ENCODE results near the gene DUOX1. TPM values are rescaled to one million over a fixed set of nuclear protein-coding genes. Genes with fewer than 3 reads are reported as not detected.

DUOX1 gene
- polyA plus RNA-seq, 1 donor (not counting 4 experiments of a cell fraction or from before 2014, with no cell fraction given): 16.3 TPM

DNA sequence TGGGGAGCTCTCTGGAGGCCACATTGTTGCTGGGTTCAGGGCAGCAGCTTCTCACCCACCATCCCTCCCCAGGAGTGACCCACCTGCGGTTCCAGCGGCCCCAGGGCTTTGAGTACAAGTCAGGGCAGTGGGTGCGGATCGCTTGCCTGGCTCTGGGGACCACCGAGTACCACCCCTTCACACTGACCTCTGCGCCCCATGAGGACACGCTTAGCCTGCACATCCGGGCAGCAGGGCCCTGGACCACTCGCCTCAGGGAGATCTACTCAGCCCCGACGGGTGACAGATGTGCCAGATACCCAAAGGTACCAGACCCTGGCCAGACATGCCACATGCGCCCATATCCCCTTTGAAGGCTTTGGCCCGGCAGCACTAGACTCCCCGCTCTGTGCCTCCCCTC, 31.9 kb downstream of the DUOX1 start:
- dilution Hi-C loops (cut with MboI; ENCODE audit: extremely low pct_ligation_motif_present, low sequenced_read_pairs): no loop called here
- TF ChIP-seq, protein P1, sequence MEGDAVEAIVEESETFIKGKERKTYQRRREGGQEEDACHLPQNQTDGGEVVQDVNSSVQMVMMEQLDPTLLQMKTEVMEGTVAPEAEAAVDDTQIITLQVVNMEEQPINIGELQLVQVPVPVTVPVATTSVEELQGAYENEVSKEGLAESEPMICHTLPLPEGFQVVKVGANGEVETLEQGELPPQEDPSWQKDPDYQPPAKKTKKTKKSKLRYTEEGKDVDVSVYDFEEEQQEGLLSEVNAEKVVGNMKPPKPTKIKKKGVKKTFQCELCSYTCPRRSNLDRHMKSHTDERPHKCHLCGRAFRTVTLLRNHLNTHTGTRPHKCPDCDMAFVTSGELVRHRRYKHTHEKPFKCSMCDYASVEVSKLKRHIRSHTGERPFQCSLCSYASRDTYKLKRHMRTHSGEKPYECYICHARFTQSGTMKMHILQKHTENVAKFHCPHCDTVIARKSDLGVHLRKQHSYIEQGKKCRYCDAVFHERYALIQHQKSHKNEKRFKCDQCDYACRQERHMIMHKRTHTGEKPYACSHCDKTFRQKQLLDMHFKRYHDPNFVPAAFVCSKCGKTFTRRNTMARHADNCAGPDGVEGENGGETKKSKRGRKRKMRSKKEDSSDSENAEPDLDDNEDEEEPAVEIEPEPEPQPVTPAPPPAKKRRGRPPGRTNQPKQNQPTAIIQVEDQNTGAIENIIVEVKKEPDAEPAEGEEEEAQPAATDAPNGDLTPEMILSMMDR (optimal IDR thresholded peaks at IDR 0.05 in 1 of 3, IDR thresholded peaks at IDR 0.05 in 1 of 3, conservative IDR thresholded peaks at IDR 0.05 in 1 of 3; ENCODE audit: extremely low read depth in 1 of 3, insufficient read depth in 2 of 3, low read length in 3 of 3): no peak
- TF ChIP-seq EZH2 (IDR thresholded peaks at IDR 0.05; ENCODE audit: low read length): no peak
- H3K4me2 ChIP-seq (ENCODE audit: control insufficient read depth, extremely low read depth, insufficient read depth, low read depth, low read length): no peak overlapping the region
- H3K9me1 ChIP-seq (ENCODE audit: control insufficient read depth, extremely low read depth, insufficient read depth, low read length): peaks cover 2% of the 10 kb centered on the region
- H3K36me3 ChIP-seq (ENCODE audit: control insufficient read depth in 2 of 2, extremely low read depth in 1 of 2, insufficient read depth in 2 of 2, low read length in 2 of 2): peaks cover 16 to 18% of the 10 kb centered on the region in 2 experiments
- FAIRE-seq: no peak
- no peaks in the 10 kb centered on the region for H3K27me3 ChIP-seq (ENCODE audit: control insufficient read depth, extremely low read depth, insufficient read depth, low read length)
- no peaks in the 10 kb centered on the region for H3K9me3 ChIP-seq (ENCODE audit: control insufficient read depth, low read depth, low read length)
- H3K4me3 ChIP-seq (ENCODE audit: control insufficient read depth in 2 of 3, extremely low read depth in 1 of 3, insufficient read depth in 2 of 3, low read depth in 1 of 3, low read length in 3 of 3): no peak overlapping the region
- no peak overlapping the region for H2AFZ ChIP-seq (ENCODE audit: control insufficient read depth, low read length)
- H3K79me2 ChIP-seq (ENCODE audit: control insufficient read depth, insufficient read depth, low read length): no peaks in the 10 kb centered on the region
- no peak overlapping the region for H3K9ac ChIP-seq (ENCODE audit: control insufficient read depth, extremely low read depth, insufficient read depth, low read length)
- no peaks in the 10 kb centered on the region for H4K20me1 ChIP-seq (ENCODE audit: control insufficient read depth, extremely low read depth, insufficient read depth, low read length)
- H3K27ac ChIP-seq (ENCODE audit: control insufficient read depth, insufficient read depth, low read length): peak overlapping the region; percentile 93
- peaks cover 42% of the 10 kb centered on the region for H3K4me1 ChIP-seq (ENCODE audit: control insufficient read depth, extremely low read depth, insufficient read depth, low read length)
- no peak for DNase-seq (ENCODE audit: low read depth, low spot score)

- no peaks in the 10 kb centered on the region for H3K9me3 ChIP-seq (ENCODE audit: control insufficient read depth, low read depth, low read length)
- peak overlapping the region; percentile 93 for H3K27ac ChIP-seq (ENCODE audit: control insufficient read depth, insufficient read depth, low read length)
- no peaks in the 10 kb centered on the region for H3K79me2 ChIP-seq (ENCODE audit: control insufficient read depth, insufficient read depth, low read length)
- no peak for TF ChIP-seq EZH2 (IDR thresholded peaks at IDR 0.05; ENCODE audit: low read length)
- TF ChIP-seq, protein P1 (optimal IDR thresholded peaks at IDR 0.05 in 1 of 3, IDR thresholded peaks at IDR 0.05 in 1 of 3, conservative IDR thresholded peaks at IDR 0.05 in 1 of 3; ENCODE audit: extremely low read depth in 1 of 3, insufficient read depth in 2 of 3, low read length in 3 of 3): peak; percentile 90 to 97 (median 95)
- no peaks in the 10 kb centered on the region for H4K20me1 ChIP-seq (ENCODE audit: control insufficient read depth, extremely low read depth, insufficient read depth, low read length)
- peak overlapping the region in 2 of 3 experiments; percentile 34 to 35 for H3K4me3 ChIP-seq (ENCODE audit: control insufficient read depth in 2 of 3, extremely low read depth in 1 of 3, insufficient read depth in 2 of 3, low read depth in 1 of 3, low read length in 3 of 3)
- H2AFZ ChIP-seq (ENCODE audit: control insufficient read depth, low read length): peak overlapping the region; percentile 33
- H3K4me2 ChIP-seq (ENCODE audit: control insufficient read depth, extremely low read depth, insufficient read depth, low read depth, low read length): peak overlapping the region; percentile 86
- FAIRE-seq: peak; percentile 92
- DNase-seq (ENCODE audit: low read depth, low spot score): peak; percentile 89
- dilution Hi-C loops (cut with MboI; ENCODE audit: extremely low pct_ligation_motif_present, low sequenced_read_pairs): no loop called here
- H3K27me3 ChIP-seq (ENCODE audit: control insufficient read depth, extremely low read depth, insufficient read depth, low read length): no peaks in the 10 kb centered on the region
- H3K36me3 ChIP-seq (ENCODE audit: control insufficient read depth in 2 of 2, extremely low read depth in 1 of 2, insufficient read depth in 2 of 2, low read length in 2 of 2): peaks cover 16 to 18% of the 10 kb centered on the region in 2 experiments
- H3K4me1 ChIP-seq (ENCODE audit: control insufficient read depth, extremely low read depth, insufficient read depth, low read length): peaks cover 35% of the 10 kb centered on the region
- H3K9ac ChIP-seq (ENCODE audit: control insufficient read depth, extremely low read depth, insufficient read depth, low read length): peak overlapping the region; percentile 55
- H3K9me1 ChIP-seq (ENCODE audit: control insufficient read depth, extremely low read depth, insufficient read depth, low read length): peaks cover 2% of the 10 kb centered on the region
Observed at GRCh38 chr15:45162771-45163507, 33.1 kb downstream of the DUOX1 start.

All from keratinocyte (primary cell).